Measurements from ENCODE around the gene PCDHGB3.
"Not testable (repeated sequence)": the region's sequence is repeated elsewhere in the genome, so short reads cannot be mapped to it uniquely, and the experiment has no call there.

PCDHGB3 gene

GRCh38 chr5:141369994-141370848, at the start of gene PCDHGB3:
TSS of gene PCDHGB3 (plus strand) at chr5:141370242. CDS start at chr5:141370395, 153 bp downstream.
- Mint-ChIP-seq H3K27me3 (ENCODE audit: low read depth) (no peaks in the 10 kb centered on the region), H3K4me1 (no peaks in the 10 kb centered on the region), H3K4me3 (no peak within 1 kb of the TSS), H3K9me3 (peaks cover 62% of the 10 kb centered on the region), H3K27ac (no peak within 1 kb of the TSS), H3K36me3 (ENCODE audit: low read depth) (peaks cover 36% of the 10 kb centered on the region)
- no peak for TF ChIP-seq CTCF (IDR thresholded peaks at IDR 0.05; ENCODE audit: unreplicated experiment in 3 of 3)

GRCh38 chr5:141322261-141322660, 47.8 kb upstream of the PCDHGB3 start:
- Mint-ChIP-seq H3K27ac (peak overlapping the region in 2 of 3 experiments; percentile 57 to 63), H3K9me3 (peaks cover 68% of the 10 kb centered on the region), H3K4me1 (peaks cover 5% of the 10 kb centered on the region), H3K4me3 (peak overlapping the region; percentile 94 to 99 (median 97)), H3K36me3 (ENCODE audit: low read depth) (peaks cover 72% of the 10 kb centered on the region), H3K27me3 (ENCODE audit: low read depth) (peaks cover 8% of the 10 kb centered on the region)
- TF ChIP-seq CTCF (IDR thresholded peaks at IDR 0.05; ENCODE audit: unreplicated experiment in 3 of 3): no peak

- Mint-ChIP-seq H3K4me1 (no peaks in the 10 kb centered on the region), H3K9me3 (peaks cover 58% of the 10 kb centered on the region), H3K4me3 (peak overlapping the region in 2 of 3 experiments; percentile 44 to 66), H3K27ac (no peak overlapping the region), H3K36me3 (ENCODE audit: low read depth) (peaks cover 38% of the 10 kb centered on the region), H3K27me3 (ENCODE audit: low read depth) (no peaks in the 10 kb centered on the region)
- no peak for TF ChIP-seq CTCF (IDR thresholded peaks at IDR 0.05; ENCODE audit: unreplicated experiment in 3 of 3)
These were observed 43.8 kb upstream of the PCDHGB3 start for GRCh38 chr5:141326088-141326854.

- Mint-ChIP-seq H3K27ac (no peak overlapping the region), H3K27me3 (ENCODE audit: low read depth) (no peaks in the 10 kb centered on the region), H3K4me1 (no peaks in the 10 kb centered on the region), H3K4me3 (no peak overlapping the region), H3K36me3 (ENCODE audit: low read depth) (peaks cover 29% of the 10 kb centered on the region), H3K9me3 (peaks cover 58% of the 10 kb centered on the region)
- TF ChIP-seq CTCF (IDR thresholded peaks at IDR 0.05; ENCODE audit: unreplicated experiment in 3 of 3): no peak
These were observed 41.8 kb upstream of the PCDHGB3 start for GRCh38 chr5:141328231-141328630.

DNA sequence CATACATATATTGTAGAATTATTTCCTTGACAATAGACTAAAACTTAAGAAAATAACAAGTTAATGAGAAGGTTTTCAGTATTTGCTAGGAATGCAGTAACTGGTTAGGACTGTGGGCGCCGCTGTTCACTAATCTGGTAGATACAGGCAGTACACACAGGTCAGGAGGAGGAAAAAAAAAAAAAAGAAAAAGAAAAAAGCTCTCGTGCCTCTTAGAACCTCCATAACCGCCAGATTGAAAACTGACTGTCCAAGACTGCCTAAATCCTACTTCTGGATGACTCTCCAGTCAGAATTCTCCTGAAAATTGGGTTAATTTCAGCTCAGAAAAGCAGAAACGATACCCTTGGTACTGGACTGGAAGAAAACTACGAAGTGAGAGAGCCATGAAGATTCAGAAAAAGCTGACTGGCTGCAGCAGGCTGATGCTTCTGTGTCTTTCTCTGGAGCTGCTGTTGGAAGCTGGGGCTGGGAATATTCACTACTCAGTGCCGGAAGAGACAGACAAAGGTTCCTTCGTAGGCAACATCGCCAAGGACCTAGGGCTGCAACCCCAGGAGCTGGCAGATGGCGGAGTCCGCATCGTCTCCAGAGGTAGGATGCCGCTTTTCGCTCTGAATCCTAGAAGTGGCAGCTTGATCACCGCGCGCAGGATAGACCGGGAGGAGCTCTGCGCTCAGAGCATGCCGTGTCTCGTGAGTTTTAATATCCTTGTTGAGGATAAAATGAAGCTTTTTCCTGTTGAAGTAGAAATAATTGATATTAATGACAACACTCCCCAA, 39.6 kb upstream of the PCDHGB3 start, which contains the start of gene PCDHGA1:
Gene PCDHGA1 (plus strand): TSS at position 216 of the 782 bp plus-strand sequence.
- Mint-ChIP-seq H3K9me3 (peaks cover 63% of the 10 kb centered on the region), H3K4me3 (no peak within 1 kb of the TSS), H3K27me3 (ENCODE audit: low read depth) (no peaks in the 10 kb centered on the region), H3K27ac (no peak within 1 kb of the TSS), H3K36me3 (ENCODE audit: low read depth) (peaks cover 20% of the 10 kb centered on the region), H3K4me1 (no peaks in the 10 kb centered on the region)
- no peak for TF ChIP-seq CTCF (IDR thresholded peaks at IDR 0.05; ENCODE audit: unreplicated experiment in 3 of 3)

DNA sequence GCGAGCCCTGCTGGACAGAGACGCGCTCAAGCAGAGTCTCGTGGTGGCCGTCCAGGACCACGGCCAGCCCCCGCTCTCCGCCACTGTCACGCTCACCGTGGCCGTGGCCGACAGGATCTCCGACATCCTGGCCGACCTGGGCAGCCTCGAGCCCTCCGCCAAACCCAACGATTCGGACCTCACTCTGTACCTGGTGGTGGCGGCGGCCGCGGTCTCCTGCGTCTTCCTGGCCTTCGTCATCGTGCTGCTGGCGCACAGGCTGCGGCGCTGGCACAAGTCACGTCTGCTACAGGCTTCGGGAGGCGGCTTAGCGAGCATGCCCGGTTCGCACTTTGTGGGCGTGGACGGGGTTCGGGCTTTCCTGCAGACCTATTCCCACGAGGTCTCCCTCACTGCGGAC, 37.5 kb upstream of the PCDHGB3 start:
- not testable (repeated sequence) for H3K27me3 Mint-ChIP-seq (ENCODE audit: low read depth); H3K4me1 Mint-ChIP-seq

More for the DNA sequence above, 37.5 kb upstream of the PCDHGB3 start:
- peaks cover 64% of the 10 kb centered on the region for H3K9me3 Mint-ChIP-seq
- not testable (repeated sequence) for H3K27ac Mint-ChIP-seq; H3K4me3 Mint-ChIP-seq; H3K36me3 Mint-ChIP-seq (ENCODE audit: low read depth)
